ENCODE results near the gene CACNA2D3. TPM values are rescaled to one million over a fixed set of nuclear protein-coding genes. Genes with fewer than 3 reads are reported as not detected.

The CACNA2D3 gene
- polyA plus RNA-seq, 5 donors, result 1.1 to 2.2 (median 1.6) TPM

- peak; percentile 64 to 65 for DNase-seq
These were observed 548.0 kb downstream of the CACNA2D3 start for GRCh38 chr3:54670201-54671000.

GRCh38 chr3:54671511-54671910 lies 549.2 kb downstream of the CACNA2D3 start:
- DNase-seq, result peak; percentile 50 to 61

DNA sequence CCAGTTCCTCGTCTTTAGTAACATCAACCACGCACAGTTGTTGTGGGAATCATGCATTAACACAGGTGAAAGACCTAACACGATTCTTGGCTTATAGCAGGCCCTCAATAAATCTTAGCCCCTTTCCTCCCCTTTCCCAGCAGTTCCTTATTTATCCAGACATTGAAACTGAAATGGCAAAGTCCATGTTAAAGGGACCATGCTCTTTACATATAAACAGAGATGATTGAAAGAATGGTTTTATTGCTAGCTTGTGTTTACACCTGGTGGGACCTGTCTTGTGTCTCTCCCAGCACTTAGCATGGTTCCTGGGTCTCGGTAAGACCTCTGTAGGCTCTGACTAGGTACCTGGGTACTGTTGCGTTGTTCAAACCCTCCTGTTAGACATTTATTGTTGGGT lies 553.7 kb downstream of the CACNA2D3 start:
- DNase-seq, result no peak

DNA sequence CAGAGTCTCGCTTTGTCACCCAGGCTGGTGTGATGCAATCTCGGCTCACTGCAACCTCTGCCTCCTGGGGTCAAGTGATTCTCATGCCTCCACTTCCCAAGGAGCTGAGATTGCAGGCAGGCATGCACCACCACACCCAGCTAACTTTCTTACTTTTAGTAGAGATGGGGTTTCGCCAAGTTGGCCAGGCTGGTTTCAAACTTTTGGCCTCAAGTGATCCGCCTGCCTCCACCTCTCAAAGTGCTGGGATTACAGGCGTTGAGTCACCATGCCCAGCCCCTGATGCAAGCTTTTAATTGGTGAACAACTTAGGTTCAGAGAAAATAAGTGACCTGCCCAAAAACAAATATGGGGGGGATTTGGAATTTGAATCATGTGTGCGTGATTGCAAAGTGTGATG lies 559.4 kb downstream of the CACNA2D3 start:
- no peak for DNase-seq

GRCh38 chr3:54685213-54685612 lies 562.9 kb downstream of the CACNA2D3 start:
- DNase-seq, result no peak

GRCh38 chr3:54691289-54691771 lies 569.0 kb downstream of the CACNA2D3 start:
- peak; percentile 73 to 74 for DNase-seq

DNA sequence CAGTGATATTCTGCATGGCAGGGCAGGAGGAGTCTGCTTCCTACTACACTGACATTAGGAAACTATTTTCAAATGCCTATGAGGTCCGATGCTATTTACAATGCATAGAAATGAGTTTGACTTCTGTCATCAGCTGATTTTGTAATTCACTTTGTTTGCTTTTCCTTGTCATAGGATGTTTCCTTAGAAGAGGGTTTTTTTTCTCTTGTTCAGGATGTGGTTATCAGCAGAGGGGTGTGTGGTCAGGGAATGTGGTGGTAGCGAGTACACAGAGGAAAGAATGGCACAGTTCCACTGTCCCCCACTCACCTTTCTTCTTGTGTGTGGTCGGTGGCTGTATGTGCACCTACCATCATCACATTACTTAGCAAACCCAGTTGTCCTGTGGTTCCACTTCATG lies 574.0 kb downstream of the CACNA2D3 start:
- no peak for DNase-seq

GRCh38 chr3:54698054-54698453 lies 575.7 kb downstream of the CACNA2D3 start:
- DNase-seq, result no peak

- no peak for DNase-seq
These were observed 581.6 kb downstream of the CACNA2D3 start for GRCh38 chr3:54703923-54704322.

DNA sequence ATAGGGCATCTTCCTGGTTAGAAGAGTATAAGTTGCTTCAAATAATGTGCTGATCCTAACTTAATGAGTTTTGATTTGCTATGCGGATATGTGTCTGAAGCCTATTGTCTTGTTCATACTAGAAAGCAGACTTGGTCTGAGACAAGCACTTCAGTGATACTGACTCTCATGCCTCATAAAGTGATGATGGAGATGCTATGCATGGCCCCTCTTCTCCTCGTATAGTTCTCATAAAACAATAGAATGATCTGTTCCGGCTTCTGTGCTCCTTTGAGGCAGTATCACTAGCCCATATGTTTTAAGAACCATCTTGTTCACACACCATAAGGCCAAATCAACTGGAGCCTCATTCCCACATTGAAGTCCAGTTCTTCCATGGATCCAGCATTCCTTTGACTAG lies 583.4 kb downstream of the CACNA2D3 start:
- DNase-seq, result no peak

- DNase-seq, result no peak
These were observed 584.4 kb downstream of the CACNA2D3 start for GRCh38 chr3:54706738-54707137.

DNA sequence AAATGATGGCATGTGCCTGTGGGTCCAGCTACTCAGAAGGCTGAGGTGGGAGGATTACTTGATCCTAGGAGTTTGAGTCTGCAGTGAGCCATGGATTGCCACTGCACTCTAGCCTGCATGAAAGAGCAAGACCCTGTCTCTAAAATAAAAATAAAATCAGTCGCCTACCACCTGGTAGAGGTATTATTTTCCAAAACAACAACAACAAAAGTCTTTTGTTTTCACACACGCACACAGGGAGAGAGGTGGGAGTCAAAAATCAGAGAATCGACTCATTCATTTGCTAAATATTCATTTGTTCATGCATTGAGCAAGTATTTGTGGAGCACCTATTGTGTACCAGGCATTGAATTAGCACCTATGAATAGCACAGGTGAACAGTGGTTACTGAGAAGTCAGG lies 587.4 kb downstream of the CACNA2D3 start:
- DNase-seq, result no peak

DNA sequence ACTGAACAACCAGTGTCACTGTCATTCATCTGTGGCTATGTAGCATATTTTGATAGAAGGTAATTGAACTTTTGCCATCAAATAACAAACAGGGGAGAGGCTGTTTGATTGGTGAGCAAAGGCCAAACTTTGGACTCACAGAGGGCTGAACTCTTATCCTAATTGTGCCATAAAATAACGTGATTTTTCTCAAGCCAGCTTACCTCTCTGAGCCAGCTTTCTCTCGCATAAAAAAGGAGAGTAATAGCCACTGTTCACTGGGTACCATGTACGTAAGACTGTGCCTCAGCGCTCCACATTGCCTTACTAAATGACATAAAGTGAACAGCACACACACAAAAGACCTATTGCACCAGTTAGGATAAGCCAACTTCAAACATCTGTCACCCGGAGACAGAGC lies 588.6 kb downstream of the CACNA2D3 start:
- no peak for DNase-seq

DNA sequence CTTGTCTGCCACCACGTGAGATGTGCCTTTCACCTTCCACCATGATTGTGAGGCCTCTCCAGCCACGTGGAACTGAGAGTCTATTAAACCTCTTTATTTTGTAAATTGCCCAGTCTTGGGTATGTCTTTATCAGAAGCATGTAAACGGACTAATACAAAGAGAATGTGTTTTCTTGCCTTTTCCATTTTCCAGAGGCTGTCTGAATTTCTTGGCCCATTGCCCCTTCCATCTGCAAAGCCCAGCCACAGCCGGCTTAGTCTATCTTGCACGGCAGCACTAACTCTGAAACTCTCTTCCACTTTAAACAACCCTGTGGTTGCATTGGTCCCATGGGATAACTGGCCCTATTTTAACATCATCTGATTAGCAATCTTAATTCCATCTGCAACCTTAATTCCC lies 590.2 kb downstream of the CACNA2D3 start:
- no peak for DNase-seq

- DNase-seq, result no peak
These were observed 590.7 kb downstream of the CACNA2D3 start for GRCh38 chr3:54713031-54713430.

GRCh38 chr3:54713455-54713854 lies 591.1 kb downstream of the CACNA2D3 start:
- no peak for DNase-seq

DNA sequence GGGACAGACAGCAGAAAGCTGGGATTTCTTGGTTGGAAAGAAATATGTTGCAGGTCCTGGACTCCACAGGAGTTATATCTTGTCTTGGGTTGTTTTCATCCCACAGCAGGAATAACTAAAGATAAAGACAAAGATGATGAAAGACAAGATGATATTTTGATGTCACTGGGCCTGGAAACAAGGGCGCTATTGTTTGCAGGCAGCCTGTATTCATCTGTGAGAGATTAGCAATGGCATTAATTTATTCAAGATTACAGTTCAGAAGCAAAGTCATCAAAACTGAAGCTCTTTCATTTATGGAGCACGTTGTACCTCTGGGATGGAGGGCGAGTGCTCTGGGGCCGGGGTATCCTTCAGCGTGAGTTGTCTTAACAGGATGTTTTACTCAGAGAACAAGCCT lies 591.7 kb downstream of the CACNA2D3 start:
- no peak for DNase-seq

GRCh38 chr3:54717506-54717905 lies 595.2 kb downstream of the CACNA2D3 start:
- no peak for DNase-seq

- DNase-seq, result no peak
These were observed 597.6 kb downstream of the CACNA2D3 start for GRCh38 chr3:54719914-54720313.

DNA sequence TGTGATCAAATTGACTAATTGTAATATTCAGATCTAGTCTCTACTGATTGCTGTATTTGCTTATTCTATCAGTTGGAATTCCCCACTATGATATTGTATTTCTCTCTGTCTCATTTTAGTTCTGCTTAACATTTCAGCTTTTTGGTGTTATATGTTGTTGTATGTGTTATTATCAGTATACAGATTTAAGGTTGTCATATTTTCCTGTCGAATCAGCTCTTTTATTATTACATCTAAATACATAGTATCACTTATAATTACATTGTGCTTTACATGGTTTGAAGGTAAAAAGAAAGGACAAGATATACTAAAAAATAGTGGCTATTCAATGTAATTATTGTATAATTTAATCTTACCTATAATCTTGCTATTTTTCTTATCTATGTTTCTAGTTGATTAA lies 598.3 kb downstream of the CACNA2D3 start:
- DNase-seq, result no peak

- DNase-seq, result no peak
These were observed 609.5 kb downstream of the CACNA2D3 start for GRCh38 chr3:54731732-54732445.

DNA sequence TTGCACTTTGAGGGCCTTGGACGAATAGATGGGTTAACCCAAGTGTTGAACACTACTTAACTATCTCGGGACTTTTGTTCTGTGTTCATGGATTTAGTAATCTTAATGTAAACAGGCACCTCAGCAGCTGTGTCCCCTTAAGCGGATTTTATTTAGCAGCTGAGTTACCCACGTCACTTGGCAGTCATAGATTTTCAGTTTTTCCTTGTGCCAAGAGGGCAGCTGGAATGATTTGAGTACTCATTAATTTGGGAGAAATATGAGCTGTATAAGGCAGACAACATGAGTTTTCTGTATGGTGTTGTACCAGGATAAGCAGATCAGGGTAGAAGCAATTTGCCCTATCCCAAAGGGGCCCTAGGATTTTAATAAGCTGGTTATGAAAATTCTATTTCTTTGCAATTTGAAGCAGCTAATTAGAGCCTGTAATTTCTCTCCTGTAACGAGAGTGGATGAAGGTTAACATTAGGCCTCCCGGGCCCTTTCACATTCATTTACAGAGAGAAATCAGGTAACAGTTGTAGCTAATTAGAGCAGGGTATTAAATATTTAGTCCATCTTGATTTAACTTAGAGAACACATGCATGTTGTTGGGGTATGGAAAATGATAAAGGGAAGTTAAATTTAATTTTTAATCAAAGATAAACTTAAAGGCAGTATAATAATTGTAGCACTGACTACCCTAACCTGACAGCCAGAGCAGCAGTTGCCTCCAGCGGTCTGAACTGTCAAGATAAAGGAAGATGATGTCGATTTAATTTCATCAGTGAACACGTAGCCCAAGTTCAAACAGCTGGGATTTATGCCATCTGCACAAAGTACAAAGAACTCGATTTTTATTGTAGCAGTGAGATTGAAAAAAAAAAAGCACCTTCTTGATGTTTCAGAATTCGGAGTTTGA lies 611.0 kb downstream of the CACNA2D3 start:
- DNase-seq, result peak in 1 of 2 donors; percentile 6

Measured in right lung (tissue), 5 donors.